ENCODE measurements around the gene MMP12. TPM values are rescaled to one million over a fixed set of nuclear protein-coding genes. Genes with fewer than 3 reads are reported as not detected.
A peak's percentile ranks its signal among the peaks of the same experiment; 100 is the strongest.

The MMP12 gene
- total RNA-seq, 3 donors from 2014 or later, result 2.7 to 17.5 (median 5.4) TPM

DNA sequence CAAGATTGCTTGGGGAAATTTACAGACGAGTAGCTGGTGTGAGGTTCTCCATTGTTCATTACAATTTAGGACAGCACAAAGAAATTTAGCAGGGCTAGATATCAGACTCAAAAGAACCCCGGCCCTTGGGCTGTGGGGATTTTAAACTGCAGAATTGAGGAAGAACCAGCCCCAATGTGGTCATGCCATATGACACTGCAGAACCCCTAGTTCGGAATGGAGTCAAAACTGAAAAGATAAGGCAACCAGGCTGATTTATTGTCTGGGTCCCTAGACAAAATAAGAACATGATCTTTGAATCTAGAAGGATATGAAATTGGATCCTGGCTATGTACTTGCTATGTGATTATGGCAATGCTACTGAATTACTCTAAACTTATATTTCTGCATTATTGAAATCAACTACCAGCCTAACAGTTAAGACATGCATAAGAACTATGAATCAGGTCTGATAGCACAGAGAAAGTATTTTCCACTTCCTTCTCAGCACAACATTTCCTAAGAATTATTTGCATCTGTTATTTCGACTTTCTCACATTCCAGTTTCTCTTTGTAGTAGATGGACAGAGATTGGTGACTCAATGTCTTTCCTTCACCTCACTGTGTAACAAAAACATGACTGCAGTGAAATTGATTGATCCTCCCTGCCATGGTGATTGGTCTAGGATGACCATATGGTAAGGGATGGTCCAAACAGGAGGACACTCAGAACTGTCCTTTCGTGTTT lies 44.6 kb downstream of the MMP12 start:
- Histone ChIP-seq H3K9me3 (no peaks in the 10 kb centered on the region), H3K4me1 (ENCODE audit: low read depth) (no peaks in the 10 kb centered on the region), H3K4me3 (no peak overlapping the region), H3K36me3 (ENCODE audit: low read depth) (no peaks in the 10 kb centered on the region)
- intact Hi-C loops (cut with DNase I, micrococcal nuclease), result no loop called here
- DNase-seq (no peak), ATAC-seq (no peak)
- TF ChIP-seq CTCF (IDR thresholded peaks at IDR 0.05), result no peak

DNA sequence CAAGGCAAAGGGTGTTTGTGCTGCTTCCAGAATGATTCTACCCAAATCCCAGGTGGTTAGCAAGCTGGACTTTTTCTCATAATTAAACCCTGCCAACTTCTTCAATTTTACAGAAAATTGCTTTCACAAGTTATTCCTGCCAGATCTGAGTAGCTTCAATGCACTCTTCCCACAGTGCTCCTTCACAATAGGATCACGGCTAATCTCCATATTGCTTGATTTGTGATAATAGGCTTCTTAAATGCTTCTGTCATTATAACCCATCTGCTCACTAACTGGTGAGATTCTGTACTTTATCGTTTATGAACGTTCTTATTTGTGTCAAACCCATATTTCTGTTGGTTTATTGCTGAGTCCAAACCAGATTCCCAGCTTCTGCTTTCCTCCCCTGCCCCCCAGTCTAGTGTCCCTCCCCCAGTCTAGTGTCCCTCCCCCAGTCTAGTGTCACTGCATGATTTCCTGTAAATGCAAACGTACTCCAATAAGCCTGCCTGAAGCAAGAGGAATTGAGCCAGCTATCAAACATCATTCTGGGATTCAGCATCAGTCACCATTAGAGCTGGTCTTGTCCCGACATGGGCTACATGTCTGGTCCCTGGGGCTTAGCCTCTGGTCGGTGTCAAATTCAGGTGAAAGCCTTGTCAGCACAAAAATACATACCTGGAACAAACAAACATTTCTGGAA lies 45.3 kb downstream of the MMP12 start:
- Histone ChIP-seq H3K4me3 (no peak overlapping the region), H3K9me3 (no peaks in the 10 kb centered on the region), H3K4me1 (ENCODE audit: low read depth) (no peaks in the 10 kb centered on the region), H3K36me3 (ENCODE audit: low read depth) (no peaks in the 10 kb centered on the region)
- ATAC-seq, result no peak
- no peak for TF ChIP-seq CTCF (IDR thresholded peaks at IDR 0.05)
- intact Hi-C loops (cut with DNase I, micrococcal nuclease), result no loop called here
- no peak for DNase-seq

DNA sequence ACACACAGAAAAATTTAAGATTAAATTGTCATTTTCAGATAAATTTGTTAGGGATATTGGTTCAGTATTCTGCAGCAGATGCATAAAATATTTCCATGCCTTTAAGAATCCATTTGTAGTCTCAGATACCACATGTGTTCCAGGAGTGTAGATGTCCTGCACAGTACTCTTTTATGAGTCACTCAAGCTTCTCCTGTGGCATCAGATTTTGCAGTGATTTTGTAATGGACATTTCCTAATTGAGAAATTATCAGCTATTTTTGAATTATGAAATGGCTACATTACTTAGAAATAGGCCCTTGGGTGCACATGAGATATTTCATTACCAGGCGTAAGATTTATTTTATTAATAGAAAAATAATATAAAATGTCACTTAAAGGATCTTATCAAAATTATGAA lies 50.2 kb downstream of the MMP12 start:
- DNase-seq, result no peak
- H3K36me3 ChIP-seq (ENCODE audit: low read depth), result no peaks in the 10 kb centered on the region
- ATAC-seq, result no peak

GRCh38 chr11:102819491-102819890 lies 55.3 kb downstream of the MMP12 start:
- Histone ChIP-seq H3K4me3 (no peak overlapping the region), H3K9me3 (no peaks in the 10 kb centered on the region), H3K36me3 (ENCODE audit: low read depth) (no peaks in the 10 kb centered on the region), H3K4me1 (ENCODE audit: low read depth) (no peaks in the 10 kb centered on the region)
- intact Hi-C loops (cut with DNase I, micrococcal nuclease), result no loop called here
- peak; percentile 54 for ATAC-seq
- DNase-seq, result no peak
- no peak for TF ChIP-seq CTCF (IDR thresholded peaks at IDR 0.05)

More for the DNA sequence above, 50.2 kb downstream of the MMP12 start:
- Histone ChIP-seq H3K4me1 (ENCODE audit: low read depth) (no peaks in the 10 kb centered on the region), H3K4me3 (no peak overlapping the region), H3K9me3 (no peaks in the 10 kb centered on the region)
- TF ChIP-seq CTCF (IDR thresholded peaks at IDR 0.05), result no peak
- intact Hi-C loops (cut with DNase I, micrococcal nuclease), result no loop called here

DNA sequence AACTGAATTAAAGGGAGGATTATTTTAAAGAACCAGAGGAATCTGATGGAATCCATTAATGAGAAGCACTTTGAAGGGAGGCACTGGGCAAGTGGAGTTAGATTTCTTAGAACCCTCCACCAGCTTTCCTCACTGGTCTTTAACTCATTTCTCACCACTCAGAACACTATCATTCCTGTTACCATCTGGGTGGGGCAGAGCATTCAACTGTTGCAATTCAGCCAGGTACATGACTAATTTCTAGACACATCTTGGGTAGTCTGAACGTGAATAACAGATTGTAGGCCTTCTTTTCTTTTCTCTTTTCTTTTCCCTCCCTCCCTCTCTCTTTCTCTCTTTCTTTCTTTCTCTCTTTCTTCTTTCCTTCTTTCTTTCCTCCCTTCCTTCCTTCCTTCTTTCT lies 61.3 kb downstream of the MMP12 start:
- no peak for TF ChIP-seq CTCF (IDR thresholded peaks at IDR 0.05)
- Histone ChIP-seq H3K4me3 (no peak overlapping the region), H3K36me3 (ENCODE audit: low read depth) (no peaks in the 10 kb centered on the region), H3K9me3 (no peaks in the 10 kb centered on the region), H3K4me1 (ENCODE audit: low read depth) (no peaks in the 10 kb centered on the region)
- DNase-seq, result no peak
- no peak for ATAC-seq
- intact Hi-C loops (cut with DNase I, micrococcal nuclease), result no loop called here

Other genes starting within 250 kb of the MMP12 start
- not detected for gene MMP20, start 249.7 kb downstream of the MMP12 start, total RNA-seq
- under 1 TPM in 1 of 3 donors, not detected in 2; 0.16 TPM for gene MMP27, start 169.2 kb downstream of the MMP12 start, total RNA-seq
- not detected for gene MMP8, start 150.0 kb downstream of the MMP12 start, total RNA-seq
- under 1 TPM in 1 of 3 donors, not detected in 2; 0.16 TPM for gene MMP10, start 94.4 kb downstream of the MMP12 start, total RNA-seq
- gene MMP1, start 76.8 kb downstream of the MMP12 start, total RNA-seq, result under 1 TPM; 0.20 to 0.67 (median 0.47) TPM
- 1 to 10 TPM in 1 of 3 donors, under 1 TPM in 1, not detected in 1; 0.47 to 1.3 TPM for gene MMP3, start 31.4 kb downstream of the MMP12 start, total RNA-seq
- not detected for gene MMP13, start 80.8 kb upstream of the MMP12 start, total RNA-seq
- gene DCUN1D5, start 217.2 kb upstream of the MMP12 start, total RNA-seq, result 10 to 100 TPM in 2 of 3 donors, 1 to 10 TPM in 1; 9.4 to 18.9 (median 14.5) TPM
- 10 to 100 TPM in 1 of 3 donors, 1 to 10 TPM in 2; 2.3 to 12.4 (median 5.0) TPM for gene DYNC2H1, start 234.4 kb upstream of the MMP12 start, total RNA-seq